Measurements from ENCODE around the gene BLM.
"Not testable (repeated sequence)": the region's sequence is repeated elsewhere in the genome, so short reads cannot be mapped to it uniquely, and the experiment has no call there.

DNA sequence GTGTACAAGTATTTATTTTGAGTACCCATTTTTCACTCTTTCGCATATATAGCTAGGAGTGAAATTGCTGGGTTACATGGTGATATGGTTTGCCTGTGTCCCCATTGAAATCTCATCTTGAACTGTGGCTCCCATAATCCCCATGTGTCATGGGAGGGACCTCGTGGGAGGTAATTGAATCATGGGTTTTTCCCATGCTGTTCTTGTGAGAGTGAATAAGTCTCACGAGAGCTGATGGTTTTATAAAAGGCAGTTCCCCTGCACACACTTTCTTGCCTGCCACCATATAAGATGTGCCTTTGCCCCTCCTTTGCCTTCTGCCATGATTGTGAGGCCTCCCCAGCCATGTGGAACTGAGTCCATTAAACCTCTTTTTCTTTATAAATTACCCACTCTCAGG is 23.4 kb downstream of the BLM start:
- TF ChIP-seq, protein P1, sequence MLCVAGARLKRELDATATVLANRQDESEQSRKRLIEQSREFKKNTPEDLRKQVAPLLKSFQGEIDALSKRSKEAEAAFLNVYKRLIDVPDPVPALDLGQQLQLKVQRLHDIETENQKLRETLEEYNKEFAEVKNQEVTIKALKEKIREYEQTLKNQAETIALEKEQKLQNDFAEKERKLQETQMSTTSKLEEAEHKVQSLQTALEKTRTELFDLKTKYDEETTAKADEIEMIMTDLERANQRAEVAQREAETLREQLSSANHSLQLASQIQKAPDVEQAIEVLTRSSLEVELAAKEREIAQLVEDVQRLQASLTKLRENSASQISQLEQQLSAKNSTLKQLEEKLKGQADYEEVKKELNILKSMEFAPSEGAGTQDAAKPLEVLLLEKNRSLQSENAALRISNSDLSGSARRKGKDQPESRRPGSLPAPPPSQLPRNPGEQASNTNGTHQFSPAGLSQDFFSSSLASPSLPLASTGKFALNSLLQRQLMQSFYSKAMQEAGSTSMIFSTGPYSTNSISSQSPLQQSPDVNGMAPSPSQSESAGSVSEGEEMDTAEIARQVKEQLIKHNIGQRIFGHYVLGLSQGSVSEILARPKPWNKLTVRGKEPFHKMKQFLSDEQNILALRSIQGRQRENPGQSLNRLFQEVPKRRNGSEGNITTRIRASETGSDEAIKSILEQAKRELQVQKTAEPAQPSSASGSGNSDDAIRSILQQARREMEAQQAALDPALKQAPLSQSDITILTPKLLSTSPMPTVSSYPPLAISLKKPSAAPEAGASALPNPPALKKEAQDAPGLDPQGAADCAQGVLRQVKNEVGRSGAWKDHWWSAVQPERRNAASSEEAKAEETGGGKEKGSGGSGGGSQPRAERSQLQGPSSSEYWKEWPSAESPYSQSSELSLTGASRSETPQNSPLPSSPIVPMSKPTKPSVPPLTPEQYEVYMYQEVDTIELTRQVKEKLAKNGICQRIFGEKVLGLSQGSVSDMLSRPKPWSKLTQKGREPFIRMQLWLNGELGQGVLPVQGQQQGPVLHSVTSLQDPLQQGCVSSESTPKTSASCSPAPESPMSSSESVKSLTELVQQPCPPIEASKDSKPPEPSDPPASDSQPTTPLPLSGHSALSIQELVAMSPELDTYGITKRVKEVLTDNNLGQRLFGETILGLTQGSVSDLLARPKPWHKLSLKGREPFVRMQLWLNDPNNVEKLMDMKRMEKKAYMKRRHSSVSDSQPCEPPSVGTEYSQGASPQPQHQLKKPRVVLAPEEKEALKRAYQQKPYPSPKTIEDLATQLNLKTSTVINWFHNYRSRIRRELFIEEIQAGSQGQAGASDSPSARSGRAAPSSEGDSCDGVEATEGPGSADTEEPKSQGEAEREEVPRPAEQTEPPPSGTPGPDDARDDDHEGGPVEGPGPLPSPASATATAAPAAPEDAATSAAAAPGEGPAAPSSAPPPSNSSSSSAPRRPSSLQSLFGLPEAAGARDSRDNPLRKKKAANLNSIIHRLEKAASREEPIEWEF (IDR thresholded peaks at IDR 0.05; ENCODE audit: insufficient replicate concordance, low read depth, low read length) = not testable (repeated sequence)
- not testable (repeated sequence) for TF ChIP-seq EED (IDR thresholded peaks at IDR 0.05; ENCODE audit: low read depth); WRNIP1 (IDR thresholded peaks at IDR 0.05; ENCODE audit: borderline replicate concordance, low read depth, low read length); SIX5 (IDR thresholded peaks at IDR 0.05; ENCODE audit: low read depth, low read length, severe bottlenecking); SREBF2 (IDR thresholded peaks at IDR 0.05; ENCODE audit: low read length); MXI1 (IDR thresholded peaks at IDR 0.05; ENCODE audit: low read depth, low read length); POLR2AphosphoS5 (IDR thresholded peaks at IDR 0.05; ENCODE audit: low read length); ZNF274 (IDR thresholded peaks at IDR 0.05; ENCODE audit: insufficient read depth, insufficient read length)
- TF ChIP-seq, protein P2, sequence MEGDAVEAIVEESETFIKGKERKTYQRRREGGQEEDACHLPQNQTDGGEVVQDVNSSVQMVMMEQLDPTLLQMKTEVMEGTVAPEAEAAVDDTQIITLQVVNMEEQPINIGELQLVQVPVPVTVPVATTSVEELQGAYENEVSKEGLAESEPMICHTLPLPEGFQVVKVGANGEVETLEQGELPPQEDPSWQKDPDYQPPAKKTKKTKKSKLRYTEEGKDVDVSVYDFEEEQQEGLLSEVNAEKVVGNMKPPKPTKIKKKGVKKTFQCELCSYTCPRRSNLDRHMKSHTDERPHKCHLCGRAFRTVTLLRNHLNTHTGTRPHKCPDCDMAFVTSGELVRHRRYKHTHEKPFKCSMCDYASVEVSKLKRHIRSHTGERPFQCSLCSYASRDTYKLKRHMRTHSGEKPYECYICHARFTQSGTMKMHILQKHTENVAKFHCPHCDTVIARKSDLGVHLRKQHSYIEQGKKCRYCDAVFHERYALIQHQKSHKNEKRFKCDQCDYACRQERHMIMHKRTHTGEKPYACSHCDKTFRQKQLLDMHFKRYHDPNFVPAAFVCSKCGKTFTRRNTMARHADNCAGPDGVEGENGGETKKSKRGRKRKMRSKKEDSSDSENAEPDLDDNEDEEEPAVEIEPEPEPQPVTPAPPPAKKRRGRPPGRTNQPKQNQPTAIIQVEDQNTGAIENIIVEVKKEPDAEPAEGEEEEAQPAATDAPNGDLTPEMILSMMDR (IDR thresholded peaks at IDR 0.05 in 2 of 3, conservative IDR thresholded peaks at IDR 0.05 in 1 of 3; ENCODE audit: control insufficient read depth in 2 of 3, extremely low read depth in 1 of 3, insufficient read depth in 1 of 3, low read depth in 3 of 3, low read length in 3 of 3) = not testable (repeated sequence)
- TF ChIP-seq, protein P3, sequence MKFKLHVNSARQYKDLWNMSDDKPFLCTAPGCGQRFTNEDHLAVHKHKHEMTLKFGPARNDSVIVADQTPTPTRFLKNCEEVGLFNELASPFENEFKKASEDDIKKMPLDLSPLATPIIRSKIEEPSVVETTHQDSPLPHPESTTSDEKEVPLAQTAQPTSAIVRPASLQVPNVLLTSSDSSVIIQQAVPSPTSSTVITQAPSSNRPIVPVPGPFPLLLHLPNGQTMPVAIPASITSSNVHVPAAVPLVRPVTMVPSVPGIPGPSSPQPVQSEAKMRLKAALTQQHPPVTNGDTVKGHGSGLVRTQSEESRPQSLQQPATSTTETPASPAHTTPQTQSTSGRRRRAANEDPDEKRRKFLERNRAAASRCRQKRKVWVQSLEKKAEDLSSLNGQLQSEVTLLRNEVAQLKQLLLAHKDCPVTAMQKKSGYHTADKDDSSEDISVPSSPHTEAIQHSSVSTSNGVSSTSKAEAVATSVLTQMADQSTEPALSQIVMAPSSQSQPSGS (IDR thresholded peaks at IDR 0.05; ENCODE audit: low read length) = not testable (repeated sequence)
- TF ChIP-seq, protein P4, sequence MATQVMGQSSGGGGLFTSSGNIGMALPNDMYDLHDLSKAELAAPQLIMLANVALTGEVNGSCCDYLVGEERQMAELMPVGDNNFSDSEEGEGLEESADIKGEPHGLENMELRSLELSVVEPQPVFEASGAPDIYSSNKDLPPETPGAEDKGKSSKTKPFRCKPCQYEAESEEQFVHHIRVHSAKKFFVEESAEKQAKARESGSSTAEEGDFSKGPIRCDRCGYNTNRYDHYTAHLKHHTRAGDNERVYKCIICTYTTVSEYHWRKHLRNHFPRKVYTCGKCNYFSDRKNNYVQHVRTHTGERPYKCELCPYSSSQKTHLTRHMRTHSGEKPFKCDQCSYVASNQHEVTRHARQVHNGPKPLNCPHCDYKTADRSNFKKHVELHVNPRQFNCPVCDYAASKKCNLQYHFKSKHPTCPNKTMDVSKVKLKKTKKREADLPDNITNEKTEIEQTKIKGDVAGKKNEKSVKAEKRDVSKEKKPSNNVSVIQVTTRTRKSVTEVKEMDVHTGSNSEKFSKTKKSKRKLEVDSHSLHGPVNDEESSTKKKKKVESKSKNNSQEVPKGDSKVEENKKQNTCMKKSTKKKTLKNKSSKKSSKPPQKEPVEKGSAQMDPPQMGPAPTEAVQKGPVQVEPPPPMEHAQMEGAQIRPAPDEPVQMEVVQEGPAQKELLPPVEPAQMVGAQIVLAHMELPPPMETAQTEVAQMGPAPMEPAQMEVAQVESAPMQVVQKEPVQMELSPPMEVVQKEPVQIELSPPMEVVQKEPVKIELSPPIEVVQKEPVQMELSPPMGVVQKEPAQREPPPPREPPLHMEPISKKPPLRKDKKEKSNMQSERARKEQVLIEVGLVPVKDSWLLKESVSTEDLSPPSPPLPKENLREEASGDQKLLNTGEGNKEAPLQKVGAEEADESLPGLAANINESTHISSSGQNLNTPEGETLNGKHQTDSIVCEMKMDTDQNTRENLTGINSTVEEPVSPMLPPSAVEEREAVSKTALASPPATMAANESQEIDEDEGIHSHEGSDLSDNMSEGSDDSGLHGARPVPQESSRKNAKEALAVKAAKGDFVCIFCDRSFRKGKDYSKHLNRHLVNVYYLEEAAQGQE (IDR thresholded peaks at IDR 0.05; ENCODE audit: low read depth, low read length) = not testable (repeated sequence)

Measured in GM12878 (cell line).